ENCODE data around the gene SLC2A1. TPM values are rescaled to one million over a fixed set of nuclear protein-coding genes. Genes with fewer than 3 reads are reported as not detected.

SLC2A1 gene
- total RNA-seq, 1 donor from 2014 or later = 506 TPM

DNA sequence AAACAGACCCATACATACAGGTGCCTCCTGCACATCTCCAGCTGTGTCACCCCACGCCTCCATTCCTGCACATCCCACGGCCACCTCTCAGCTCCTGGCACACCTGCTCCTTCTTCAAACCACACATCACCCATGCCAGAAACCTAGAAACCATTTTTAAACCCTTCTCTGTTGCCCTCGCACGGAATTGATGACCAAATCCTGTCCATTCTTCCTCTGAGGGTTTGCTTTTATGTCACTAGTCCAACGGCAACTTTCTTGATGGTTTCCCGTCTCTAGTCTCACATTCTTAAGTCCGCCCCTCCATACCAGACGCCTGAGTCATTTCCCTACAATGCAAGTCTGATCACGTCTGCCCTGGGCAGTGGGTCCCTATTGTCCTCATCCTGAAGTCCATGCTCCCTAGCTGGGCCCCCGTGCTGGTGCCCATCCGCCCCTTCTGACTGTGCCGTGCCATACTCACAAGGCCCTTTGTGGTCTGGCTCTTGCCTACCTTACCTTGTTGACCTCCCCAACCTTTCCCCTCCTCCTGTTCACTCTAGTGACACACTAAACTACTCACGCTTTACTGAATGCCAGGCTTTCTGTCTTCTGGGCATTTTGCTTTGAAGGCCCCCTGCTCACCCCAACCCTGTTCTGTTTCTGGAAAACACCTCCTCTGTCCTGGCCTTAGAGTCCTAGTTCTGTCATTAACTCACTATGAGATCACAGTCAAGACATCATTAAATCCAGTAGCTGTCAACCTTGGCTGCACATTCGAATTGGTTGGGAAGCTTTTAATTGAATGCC, 17.6 kb downstream of the SLC2A1 start:
- H3K4me2 ChIP-seq (ENCODE audit: low read length) = peak overlapping the region; percentile 70
- H3K27me3 ChIP-seq (ENCODE audit: insufficient read depth, low read length) = no peaks in the 10 kb centered on the region
- no peak overlapping the region for H2AFZ ChIP-seq (ENCODE audit: low read depth, low read length)
- DNase-seq (ENCODE audit: low read depth) = peak; percentile 100
- Mint-ChIP-seq H3K4me1 (ENCODE audit: low read depth, unreplicated experiment) (peaks cover 76% of the 10 kb centered on the region), H3K27me3 (ENCODE audit: low read depth, unreplicated experiment) (no peaks in the 10 kb centered on the region), H3K27ac (ENCODE audit: unreplicated experiment) (peak overlapping the region; percentile 99), H3K4me3 (ENCODE audit: unreplicated experiment) (peak overlapping the region; percentile 73), H3K9me3 (ENCODE audit: unreplicated experiment) (no peaks in the 10 kb centered on the region), H3K36me3 (ENCODE audit: low read depth, unreplicated experiment) (peaks cover 57% of the 10 kb centered on the region)
- peak overlapping the region; percentile 2 for H3K4me3 ChIP-seq (ENCODE audit: insufficient read depth, low read depth, low read length)
- peak overlapping the region; percentile 82 for H3K9ac ChIP-seq (ENCODE audit: low read length)
- H3K79me2 ChIP-seq (ENCODE audit: insufficient read depth, low read length) = peaks cover 74% of the 10 kb centered on the region
- H3K4me1 ChIP-seq (ENCODE audit: insufficient read depth, low read length) = peaks cover 77% of the 10 kb centered on the region
- peaks cover 21% of the 10 kb centered on the region for H3K36me3 ChIP-seq (ENCODE audit: insufficient read depth, low read length)
- no peaks in the 10 kb centered on the region for H3K9me3 ChIP-seq (ENCODE audit: insufficient read depth, low read depth, low read length)
- H3K27ac ChIP-seq (ENCODE audit: low read depth, low read length) = peak overlapping the region; percentile 99
- peaks cover 4% of the 10 kb centered on the region for H4K20me1 ChIP-seq (ENCODE audit: insufficient read depth, low read length)
- peak; percentile 64 for FAIRE-seq
- no peak for TF ChIP-seq EZH2 (IDR thresholded peaks at IDR 0.05; ENCODE audit: insufficient read depth, low read length)
- TF ChIP-seq, protein P1, sequence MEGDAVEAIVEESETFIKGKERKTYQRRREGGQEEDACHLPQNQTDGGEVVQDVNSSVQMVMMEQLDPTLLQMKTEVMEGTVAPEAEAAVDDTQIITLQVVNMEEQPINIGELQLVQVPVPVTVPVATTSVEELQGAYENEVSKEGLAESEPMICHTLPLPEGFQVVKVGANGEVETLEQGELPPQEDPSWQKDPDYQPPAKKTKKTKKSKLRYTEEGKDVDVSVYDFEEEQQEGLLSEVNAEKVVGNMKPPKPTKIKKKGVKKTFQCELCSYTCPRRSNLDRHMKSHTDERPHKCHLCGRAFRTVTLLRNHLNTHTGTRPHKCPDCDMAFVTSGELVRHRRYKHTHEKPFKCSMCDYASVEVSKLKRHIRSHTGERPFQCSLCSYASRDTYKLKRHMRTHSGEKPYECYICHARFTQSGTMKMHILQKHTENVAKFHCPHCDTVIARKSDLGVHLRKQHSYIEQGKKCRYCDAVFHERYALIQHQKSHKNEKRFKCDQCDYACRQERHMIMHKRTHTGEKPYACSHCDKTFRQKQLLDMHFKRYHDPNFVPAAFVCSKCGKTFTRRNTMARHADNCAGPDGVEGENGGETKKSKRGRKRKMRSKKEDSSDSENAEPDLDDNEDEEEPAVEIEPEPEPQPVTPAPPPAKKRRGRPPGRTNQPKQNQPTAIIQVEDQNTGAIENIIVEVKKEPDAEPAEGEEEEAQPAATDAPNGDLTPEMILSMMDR (IDR thresholded peaks at IDR 0.05; ENCODE audit: insufficient read depth, low read depth, low read length) = no peak

DNA sequence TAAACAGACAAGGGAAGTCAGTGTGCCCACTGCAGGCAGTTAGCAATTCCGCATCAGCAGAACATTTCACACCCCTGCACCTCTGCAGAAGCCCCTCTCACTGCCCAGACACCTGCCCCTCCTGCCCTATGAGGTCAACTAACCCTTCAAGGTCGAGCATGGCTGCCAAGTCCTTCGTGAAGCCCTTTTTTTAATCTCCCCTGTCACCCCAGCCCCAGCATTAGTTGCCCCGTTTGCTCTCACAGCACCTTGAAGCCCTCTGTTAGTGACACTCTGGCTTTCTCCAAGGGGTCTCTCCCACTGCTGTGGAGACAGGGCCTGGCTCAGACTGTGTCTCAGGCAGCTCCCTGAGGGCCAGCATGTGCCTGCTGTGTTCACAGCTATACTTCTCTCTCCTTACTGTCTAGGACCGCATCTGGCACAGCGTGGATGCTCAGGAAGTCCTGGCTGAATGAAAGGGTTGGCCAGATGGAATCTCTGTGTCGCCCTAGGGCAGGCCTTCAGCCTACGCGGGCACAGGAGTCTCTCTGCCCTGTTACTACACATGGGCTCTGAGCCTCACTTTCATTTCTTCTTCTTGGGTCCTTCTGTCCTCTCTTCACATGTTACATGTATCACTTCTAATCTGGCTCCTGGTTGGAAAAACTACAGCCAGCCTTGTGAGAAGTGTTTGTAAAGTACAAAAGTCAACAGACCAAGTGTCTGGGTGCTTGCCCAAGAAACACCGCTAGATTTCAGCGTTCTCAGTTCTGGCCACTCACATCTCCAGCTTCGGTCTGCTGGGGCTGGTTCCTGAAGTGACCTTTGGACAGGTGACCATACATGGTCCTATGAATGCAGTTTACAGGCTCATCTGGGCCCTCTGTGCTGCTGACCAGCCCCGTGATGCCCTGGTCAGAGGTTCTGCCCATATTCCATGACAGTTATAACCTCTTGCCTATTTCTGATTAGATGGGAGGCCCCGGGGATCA, 19.7 kb downstream of the SLC2A1 start:
- Histone ChIP-seq H3K4me3 (ENCODE audit: insufficient read depth, low read depth, low read length) (no peak overlapping the region), H3K27me3 (ENCODE audit: insufficient read depth, low read length) (no peaks in the 10 kb centered on the region), H3K9ac (ENCODE audit: low read length) (no peak overlapping the region), H3K4me2 (ENCODE audit: low read length) (no peak overlapping the region), H3K9me3 (ENCODE audit: insufficient read depth, low read depth, low read length) (no peaks in the 10 kb centered on the region), H3K79me2 (ENCODE audit: insufficient read depth, low read length) (peaks cover 74% of the 10 kb centered on the region), H2AFZ (ENCODE audit: low read depth, low read length) (no peak overlapping the region), H3K36me3 (ENCODE audit: insufficient read depth, low read length) (peaks cover 21% of the 10 kb centered on the region), H4K20me1 (ENCODE audit: insufficient read depth, low read length) (peaks cover 14% of the 10 kb centered on the region), H3K4me1 (ENCODE audit: insufficient read depth, low read length) (peaks cover 61% of the 10 kb centered on the region), H3K27ac (ENCODE audit: low read depth, low read length) (no peak overlapping the region)
- peaks cover 64% of the 10 kb centered on the region for H3K36me3 Mint-ChIP-seq (ENCODE audit: low read depth, unreplicated experiment)
- TF ChIP-seq EZH2 (IDR thresholded peaks at IDR 0.05; ENCODE audit: insufficient read depth, low read length) = no peak
- TF ChIP-seq, protein P1 (IDR thresholded peaks at IDR 0.05; ENCODE audit: insufficient read depth, low read depth, low read length) = no peak
- FAIRE-seq (no peak), DNase-seq (ENCODE audit: low read depth) (no peak)
- peaks cover 71% of the 10 kb centered on the region for H3K4me1 Mint-ChIP-seq (ENCODE audit: low read depth, unreplicated experiment)
- H3K27me3 Mint-ChIP-seq (ENCODE audit: low read depth, unreplicated experiment) = no peaks in the 10 kb centered on the region
- H3K9me3 Mint-ChIP-seq (ENCODE audit: unreplicated experiment) = no peaks in the 10 kb centered on the region
- H3K27ac Mint-ChIP-seq (ENCODE audit: unreplicated experiment) = peak overlapping the region; percentile 93
- H3K4me3 Mint-ChIP-seq (ENCODE audit: unreplicated experiment) = no peak overlapping the region
